ENCODE results near the gene MYORG.
"Not testable (repeated sequence)": the region's sequence is repeated elsewhere in the genome, so short reads cannot be mapped to it uniquely, and the experiment has no call there.

MYORG gene

GRCh38 chr9:34370970-34371880, 5.5 kb downstream of the MYORG start:
- FAIRE-seq (no peak), DNase-seq (ENCODE audit: insufficient read length, low spot score) (no peak)

GRCh38 chr9:34370335-34370969, 6.2 kb downstream of the MYORG start:
- DNase-seq (ENCODE audit: insufficient read length, low spot score) (no peak), FAIRE-seq (no peak)

DNA sequence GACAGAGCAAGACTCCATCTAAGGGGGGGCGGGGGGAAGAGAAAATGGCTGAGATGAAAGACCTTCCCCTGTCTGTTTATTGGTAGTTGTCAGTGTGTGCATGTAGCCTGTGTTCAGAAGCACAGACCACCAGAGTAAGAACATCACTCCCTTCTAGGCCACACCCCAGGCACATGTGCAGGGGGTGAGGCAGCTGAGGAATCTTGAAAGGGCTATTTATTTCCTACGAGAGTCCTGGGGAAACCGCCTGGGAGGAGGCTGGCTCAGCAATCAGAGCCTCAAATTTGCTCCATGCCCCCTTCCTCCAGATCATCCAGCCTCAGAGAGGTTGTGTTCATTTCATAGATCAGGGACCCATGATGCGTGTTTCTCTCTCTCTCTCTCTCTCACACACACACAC, 7.1 kb downstream of the MYORG start:
- DNase-seq (ENCODE audit: insufficient read length, low spot score): no peak
- no peak for FAIRE-seq

- not testable (repeated sequence) for FAIRE-seq; DNase-seq (ENCODE audit: insufficient read length, low spot score)
These were observed 7.9 kb downstream of the MYORG start for GRCh38 chr9:34368796-34369195.

- DNase-seq (ENCODE audit: insufficient read length, low spot score); FAIRE-seq: not testable (repeated sequence)
These were observed 8.8 kb downstream of the MYORG start for GRCh38 chr9:34367751-34368410.

DNA sequence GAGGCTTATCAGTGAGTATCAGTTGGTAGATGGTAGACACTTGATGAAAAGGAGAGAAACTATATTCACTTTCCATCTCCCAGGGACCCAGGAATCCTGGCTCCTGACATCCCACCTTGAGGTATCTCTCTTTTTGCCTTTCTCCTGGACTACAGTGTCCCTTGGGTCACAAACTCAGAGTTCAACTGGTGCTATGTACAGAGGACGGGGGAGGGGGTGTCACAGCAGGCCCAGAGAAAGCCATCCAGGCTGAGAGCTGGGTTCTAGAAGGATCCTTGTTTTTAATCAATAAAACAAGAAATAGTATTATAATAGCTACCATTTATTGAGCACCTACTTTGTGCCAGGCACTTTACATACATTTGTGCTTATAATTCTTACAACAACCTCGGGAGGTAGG, 10.3 kb downstream of the MYORG start:
- no peak for FAIRE-seq

GRCh38 chr9:34365282-34365681, 11.4 kb downstream of the MYORG start:
- DNase-seq (ENCODE audit: insufficient read length, low spot score) (no peak), FAIRE-seq (no peak)

More for the DNA sequence above, 10.3 kb downstream of the MYORG start:
- no peak for DNase-seq (ENCODE audit: insufficient read length, low spot score)

- DNase-seq (ENCODE audit: insufficient read length, low spot score): no peak
These were observed 12.9 kb downstream of the MYORG start for GRCh38 chr9:34363619-34364351.

GRCh38 chr9:34362614-34363214, 14.0 kb downstream of the MYORG start:
- no peak for FAIRE-seq
- no peak for DNase-seq (ENCODE audit: insufficient read length, low spot score)

More at GRCh38 chr9:34363619-34364351, 12.9 kb downstream of the MYORG start:
- no peak for FAIRE-seq

GRCh38 chr9:34352957-34353356, 23.7 kb downstream of the MYORG start:
- DNase-seq (ENCODE audit: insufficient read length, low spot score); FAIRE-seq: not testable (repeated sequence)

GRCh38 chr9:34352122-34352652, 24.5 kb downstream of the MYORG start:
- FAIRE-seq; DNase-seq (ENCODE audit: insufficient read length, low spot score): not testable (repeated sequence)

GRCh38 chr9:34349324-34349723, 27.4 kb downstream of the MYORG start:
- no peak for DNase-seq (ENCODE audit: insufficient read length, low spot score)
- no peak for FAIRE-seq

GRCh38 chr9:34347800-34348158, 28.9 kb downstream of the MYORG start:
- FAIRE-seq (no peak), DNase-seq (ENCODE audit: insufficient read length, low spot score) (no peak)

DNA sequence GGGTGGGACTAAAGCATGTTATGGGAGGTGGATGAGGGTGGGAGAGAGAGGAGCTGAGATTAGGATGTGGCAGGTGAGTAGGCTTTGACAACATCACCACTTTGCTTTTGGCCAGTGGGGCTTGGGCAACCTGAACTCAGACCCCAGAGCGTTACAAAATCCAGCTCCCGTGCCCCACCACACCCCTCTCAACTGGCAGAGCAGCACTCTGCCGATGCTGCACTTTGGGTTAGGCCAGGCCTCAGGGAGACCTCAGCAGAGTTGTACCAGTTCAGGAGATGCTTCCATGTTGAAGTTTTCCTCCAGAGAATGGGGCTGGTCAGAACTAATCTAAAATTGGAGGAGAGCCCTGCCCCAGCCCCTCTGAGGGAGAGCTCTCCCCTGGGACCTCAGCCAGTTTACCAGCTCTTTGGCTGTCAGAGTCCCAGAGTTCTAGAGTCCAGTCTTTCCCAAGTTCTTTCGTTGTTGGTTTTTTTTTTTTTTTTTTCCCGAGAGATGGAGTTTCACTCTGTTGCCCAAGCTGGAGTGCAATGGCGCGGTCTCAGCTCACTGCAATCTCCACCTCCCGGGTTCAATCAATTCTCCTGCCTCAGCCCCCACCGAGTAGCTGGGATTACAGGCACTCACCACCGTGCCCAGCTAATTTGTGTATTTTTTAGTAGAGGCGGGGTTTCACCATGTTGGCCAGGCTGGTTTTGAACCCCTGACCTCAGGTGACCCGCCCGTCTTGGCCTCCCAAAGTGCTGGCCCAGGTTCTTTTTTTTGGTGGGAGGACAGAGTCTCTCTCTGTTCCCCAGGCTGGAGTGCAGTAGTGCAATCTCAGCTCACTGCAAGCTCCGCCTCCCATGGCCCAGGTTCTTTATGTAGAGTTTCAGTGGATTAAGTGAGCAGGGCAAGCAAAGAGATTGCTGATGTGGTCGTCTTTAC, 29.6 kb downstream of the MYORG start:
- FAIRE-seq (no peak), DNase-seq (ENCODE audit: insufficient read length, low spot score) (no peak)

GRCh38 chr9:34343605-34344004, 33.1 kb downstream of the MYORG start:
- FAIRE-seq (no peak), DNase-seq (ENCODE audit: insufficient read length, low spot score) (no peak)

DNA sequence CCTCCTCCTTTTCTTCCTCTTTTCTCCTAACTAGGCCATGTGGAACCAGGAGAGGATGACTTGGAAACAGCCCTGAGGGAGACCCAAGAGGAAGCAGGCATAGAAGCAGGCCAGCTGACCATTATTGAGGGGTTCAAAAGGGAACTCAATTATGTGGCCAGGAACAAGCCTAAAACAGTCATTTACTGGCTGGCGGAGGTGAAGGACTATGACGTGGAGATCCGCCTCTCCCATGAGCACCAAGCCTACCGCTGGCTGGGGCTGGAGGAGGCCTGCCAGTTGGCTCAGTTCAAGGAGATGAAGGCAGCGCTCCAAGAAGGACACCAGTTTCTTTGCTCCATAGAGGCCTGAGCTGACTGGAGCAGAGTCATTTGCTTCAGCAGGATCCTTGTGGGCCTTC, 33.6 kb downstream of the MYORG start:
- no peak for FAIRE-seq
- DNase-seq (ENCODE audit: insufficient read length, low spot score): no peak

DNA sequence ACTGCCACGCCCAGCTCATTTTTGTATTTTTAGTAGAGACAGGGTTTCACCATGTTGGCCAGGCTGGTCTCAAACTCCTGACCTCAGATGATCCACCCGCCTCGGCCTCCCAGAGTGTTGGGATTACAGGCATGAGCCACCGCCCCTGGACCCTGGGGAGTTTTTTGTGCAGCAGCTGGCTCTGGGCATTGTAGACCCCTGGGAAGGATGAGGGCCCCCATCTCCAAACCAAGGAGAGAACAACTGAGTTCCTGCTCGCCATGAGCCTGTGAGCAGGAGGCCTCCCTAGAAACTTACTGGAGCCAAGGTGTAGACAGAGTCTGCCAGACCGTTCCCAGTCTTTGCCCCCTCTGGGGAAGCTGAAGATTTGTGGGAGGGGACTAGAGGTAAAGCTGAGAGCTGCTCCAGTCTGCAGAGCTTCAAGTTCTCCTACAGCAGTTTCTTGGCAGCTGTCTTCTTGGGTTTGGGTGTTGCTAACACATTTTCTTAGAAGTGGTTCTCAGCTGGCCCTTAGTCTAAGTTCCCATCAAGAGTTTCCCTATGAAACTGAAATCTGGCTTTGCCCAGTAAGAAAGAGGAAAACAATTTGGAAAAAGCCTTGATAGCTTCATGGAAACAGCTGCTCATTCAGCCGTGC, 34.9 kb downstream of the MYORG start:
- FAIRE-seq: no peak
- no peak for DNase-seq (ENCODE audit: insufficient read length, low spot score)

- no peak for FAIRE-seq
- no peak for DNase-seq (ENCODE audit: insufficient read length, low spot score)
These were observed 37.9 kb downstream of the MYORG start for GRCh38 chr9:34338665-34339385.

Measured in HTR-8/SVneo (cell line).